ENCODE measurements around the gene STOX2. TPM values are rescaled to one million over a fixed set of nuclear protein-coding genes. Genes with fewer than 3 reads are reported as not detected.

Gene STOX2
- total RNA-seq, 4 donors from 2014 or later, result 8.6 to 19.6 (median 12.7) TPM

DNA sequence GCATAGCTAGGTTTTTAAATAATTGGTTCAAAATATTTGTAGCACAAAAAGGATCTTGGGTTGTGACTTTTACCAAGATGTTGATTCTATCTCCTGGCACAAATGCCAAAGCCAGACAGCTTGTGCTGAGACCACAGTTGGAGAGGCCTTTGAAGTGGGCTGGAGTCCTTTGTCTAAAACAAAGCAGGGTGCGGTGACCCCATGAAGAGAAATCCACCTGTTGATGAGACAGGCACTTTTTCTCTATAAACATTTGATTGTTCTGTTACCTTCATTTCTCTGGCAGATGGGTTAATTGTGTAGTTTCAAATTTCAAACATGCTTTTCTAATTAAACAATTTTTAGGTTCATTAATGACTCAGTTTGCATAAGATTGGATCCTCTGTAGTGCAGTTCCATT is 56.7 kb downstream of the STOX2 start:
- WGBS, result 95% methylated on average over 1 of the region's 1 CpG
- DNase-seq (ENCODE audit: low spot score in 2 of 2), result no peak
- Histone ChIP-seq H3K36me3 (no peaks in the 10 kb centered on the region), H3K4me1 (peaks cover 9% of the 10 kb centered on the region), H3K9me3 (no peaks in the 10 kb centered on the region), H3K27me3 (no peaks in the 10 kb centered on the region), H3K27ac (no peak overlapping the region), H3K4me3 (no peak overlapping the region)
- TF ChIP-seq POLR2AphosphoS5 (IDR thresholded peaks at IDR 0.05), result no peak
- TF ChIP-seq POLR2A (IDR thresholded peaks at IDR 0.05), result no peak
- TF ChIP-seq, protein P1, sequence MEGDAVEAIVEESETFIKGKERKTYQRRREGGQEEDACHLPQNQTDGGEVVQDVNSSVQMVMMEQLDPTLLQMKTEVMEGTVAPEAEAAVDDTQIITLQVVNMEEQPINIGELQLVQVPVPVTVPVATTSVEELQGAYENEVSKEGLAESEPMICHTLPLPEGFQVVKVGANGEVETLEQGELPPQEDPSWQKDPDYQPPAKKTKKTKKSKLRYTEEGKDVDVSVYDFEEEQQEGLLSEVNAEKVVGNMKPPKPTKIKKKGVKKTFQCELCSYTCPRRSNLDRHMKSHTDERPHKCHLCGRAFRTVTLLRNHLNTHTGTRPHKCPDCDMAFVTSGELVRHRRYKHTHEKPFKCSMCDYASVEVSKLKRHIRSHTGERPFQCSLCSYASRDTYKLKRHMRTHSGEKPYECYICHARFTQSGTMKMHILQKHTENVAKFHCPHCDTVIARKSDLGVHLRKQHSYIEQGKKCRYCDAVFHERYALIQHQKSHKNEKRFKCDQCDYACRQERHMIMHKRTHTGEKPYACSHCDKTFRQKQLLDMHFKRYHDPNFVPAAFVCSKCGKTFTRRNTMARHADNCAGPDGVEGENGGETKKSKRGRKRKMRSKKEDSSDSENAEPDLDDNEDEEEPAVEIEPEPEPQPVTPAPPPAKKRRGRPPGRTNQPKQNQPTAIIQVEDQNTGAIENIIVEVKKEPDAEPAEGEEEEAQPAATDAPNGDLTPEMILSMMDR (IDR thresholded peaks at IDR 0.05), result no peak
- no peak for TF ChIP-seq EP300 (IDR thresholded peaks at IDR 0.05)

DNA sequence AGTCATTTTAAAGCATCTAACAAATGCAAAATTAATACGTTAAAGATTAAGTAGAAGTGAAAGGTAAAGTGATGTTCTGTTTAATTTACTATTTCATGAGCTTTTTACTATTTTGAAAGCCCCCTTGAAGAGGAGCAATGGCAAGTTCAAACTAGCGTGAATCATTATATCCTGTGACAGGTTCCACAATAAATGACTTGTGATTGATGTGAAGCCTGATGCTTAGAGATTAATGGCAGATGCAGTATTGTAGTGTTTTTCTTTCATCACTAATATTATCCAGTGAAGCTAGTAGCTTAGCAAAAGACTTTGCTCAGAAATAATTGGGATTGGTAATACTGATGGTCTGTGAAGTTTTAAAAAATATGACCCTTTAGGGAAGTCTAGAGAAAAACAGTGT is 57.3 kb downstream of the STOX2 start:
- Histone ChIP-seq H3K9me3 (no peaks in the 10 kb centered on the region), H3K4me3 (no peak overlapping the region), H3K27me3 (no peaks in the 10 kb centered on the region), H3K4me1 (peaks cover 9% of the 10 kb centered on the region), H3K27ac (no peak overlapping the region), H3K36me3 (no peaks in the 10 kb centered on the region)
- DNase-seq (ENCODE audit: low spot score in 2 of 2), result no peak
- 79% methylated on average over 2 of the region's 2 CpGs for WGBS
- TF ChIP-seq POLR2AphosphoS5 (IDR thresholded peaks at IDR 0.05) (no peak), EP300 (IDR thresholded peaks at IDR 0.05) (no peak), POLR2A (IDR thresholded peaks at IDR 0.05) (no peak)
- TF ChIP-seq, protein P1 (IDR thresholded peaks at IDR 0.05), result no peak

DNA sequence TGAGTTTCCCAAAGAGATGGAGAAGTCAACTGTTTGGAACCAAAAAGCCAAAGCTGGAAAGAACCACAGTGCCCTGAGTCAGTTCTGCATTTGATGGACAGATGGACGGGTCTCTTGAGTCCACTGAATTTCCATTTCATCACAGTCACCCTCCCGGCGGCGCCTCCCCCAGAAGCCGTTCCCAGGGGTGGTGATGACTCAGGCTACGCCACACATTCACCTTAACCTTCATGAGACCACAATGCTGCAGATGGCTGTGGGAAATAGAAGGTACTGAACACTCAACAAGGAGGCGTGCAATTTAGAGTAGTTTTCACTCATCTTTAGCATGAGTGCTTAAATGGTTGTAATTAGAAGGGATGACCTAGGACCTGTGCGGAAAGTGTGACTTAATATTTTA is 61.3 kb downstream of the STOX2 start:
- Histone ChIP-seq H3K27ac (no peak overlapping the region), H3K4me1 (no peaks in the 10 kb centered on the region), H3K4me3 (no peak overlapping the region), H3K36me3 (no peaks in the 10 kb centered on the region), H3K9me3 (no peaks in the 10 kb centered on the region), H3K27me3 (no peaks in the 10 kb centered on the region)
- no peak for DNase-seq (ENCODE audit: low spot score in 2 of 2)
- TF ChIP-seq POLR2A (IDR thresholded peaks at IDR 0.05) (no peak), EP300 (IDR thresholded peaks at IDR 0.05) (no peak), POLR2AphosphoS5 (IDR thresholded peaks at IDR 0.05) (no peak)
- TF ChIP-seq, protein P1 (IDR thresholded peaks at IDR 0.05), result no peak
- 91% methylated on average over 8 of the region's 8 CpGs for WGBS

DNA sequence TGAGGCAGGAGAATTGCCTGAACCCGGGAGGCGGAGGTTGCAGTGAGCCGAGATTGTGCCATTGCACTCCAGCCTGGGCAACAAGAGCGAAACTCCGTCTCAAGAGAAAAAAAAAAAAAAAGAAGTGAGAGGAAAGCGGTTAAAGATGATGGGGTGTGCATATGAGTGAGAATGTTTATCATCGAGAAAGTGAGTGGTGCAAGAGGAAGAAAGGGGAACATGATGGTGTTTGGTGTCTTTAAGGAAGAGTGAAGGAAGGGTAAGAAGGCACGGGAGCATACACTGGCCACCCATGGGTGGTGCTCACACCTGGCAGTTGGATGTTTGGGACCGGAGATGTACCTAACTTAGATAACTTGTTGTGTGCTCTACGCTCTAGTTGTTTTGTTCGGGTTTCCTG is 62.2 kb downstream of the STOX2 start:
- H3K27me3 ChIP-seq, result no peaks in the 10 kb centered on the region
- H3K9me3 ChIP-seq, result no peaks in the 10 kb centered on the region
- H3K36me3 ChIP-seq, result no peaks in the 10 kb centered on the region
- no peak overlapping the region for H3K4me3 ChIP-seq
- H3K27ac ChIP-seq, result no peak overlapping the region
- TF ChIP-seq, protein P1 (IDR thresholded peaks at IDR 0.05), result no peak
- no peak for TF ChIP-seq POLR2A (IDR thresholded peaks at IDR 0.05)
- no peak for TF ChIP-seq POLR2AphosphoS5 (IDR thresholded peaks at IDR 0.05)
- TF ChIP-seq EP300 (IDR thresholded peaks at IDR 0.05), result no peak
- H3K4me1 ChIP-seq, result no peaks in the 10 kb centered on the region
- DNase-seq (ENCODE audit: low spot score in 2 of 2), result no peak
- 94% methylated on average over 11 of the region's 11 CpGs for WGBS

DNA sequence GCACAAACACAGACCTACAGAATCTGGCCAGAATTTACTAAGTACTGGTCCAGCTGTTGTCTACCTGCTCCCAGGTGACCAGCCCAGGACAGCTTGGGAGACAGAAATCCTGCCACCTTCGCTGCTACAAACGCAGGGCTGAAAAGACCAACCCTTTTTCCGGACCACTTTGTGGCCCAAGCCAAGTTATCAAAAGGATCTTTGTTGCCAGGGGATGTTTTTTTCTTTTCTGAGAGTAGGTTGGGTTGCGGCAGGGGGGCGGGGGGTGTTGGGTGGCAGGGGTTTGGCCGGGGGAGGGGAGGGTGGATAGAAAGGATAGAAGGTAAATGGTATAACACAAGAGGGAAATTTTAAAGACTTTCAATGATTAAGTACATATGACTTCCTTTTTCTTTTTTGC is 63.4 kb downstream of the STOX2 start:
- no peak for DNase-seq (ENCODE audit: low spot score in 2 of 2)
- TF ChIP-seq POLR2AphosphoS5 (IDR thresholded peaks at IDR 0.05), result no peak
- TF ChIP-seq EP300 (IDR thresholded peaks at IDR 0.05), result no peak
- TF ChIP-seq, protein P1 (IDR thresholded peaks at IDR 0.05), result no peak
- no peak for TF ChIP-seq POLR2A (IDR thresholded peaks at IDR 0.05)
- Histone ChIP-seq H3K4me1 (no peaks in the 10 kb centered on the region), H3K27ac (no peak overlapping the region), H3K36me3 (no peaks in the 10 kb centered on the region), H3K27me3 (no peaks in the 10 kb centered on the region), H3K9me3 (no peaks in the 10 kb centered on the region), H3K4me3 (no peak overlapping the region)
- WGBS, result 61% methylated on average over 6 of the region's 6 CpGs
